IMR-90 (cell line): ENCODE results near the gene CORO1C. TPM values are rescaled to one million over a fixed set of nuclear protein-coding genes. Genes with fewer than 3 reads are reported as not detected.

ENCODE experiments used
- ATAC-seq: fragments of 200-7000 bp; cut with Tn5 transposase; 2 replicates; pipeline ENCODE4 v1.9.1; 2020; ENCODE audit warnings: low read depth, mild to moderate bottlenecking, moderate library complexity
- BruUV-seq: library from RNA; stranded (reverse); fragments of 400-500 nt; replicated peaks from 2 replicates; lab custom pipeline; 2021; lab: Mats Ljungman, UMichigan
- CTCF ChIA-PET: fragments of 300-600 bp; formaldehyde crosslinking; extraction: SDS; loops from one replicate; lab custom pipeline; 2021; ENCODE audit warnings: antibody characterized with exemption; lab: Yijun Ruan, JAX
- POLR2A ChIA-PET: fragments of 300-600 bp; sonication (Branson Sonifier 250); formaldehyde crosslinking; loops from one replicate; lab custom pipeline; 2022; ENCODE audit warnings: antibody characterized with exemption; ENCODE audit not compliant: unreplicated experiment; lab: Charles Lee
- DNase-seq: peaks from one replicate; pipeline ENCODE4 v3.0.0; 2013
- H2AFZ ChIP-seq: replicated peaks from 2 replicates; pipeline ENCODE3; 2013; ENCODE audit warnings: low read length, mild to moderate bottlenecking; ENCODE audit not compliant: poor library complexity
- H2AK5ac ChIP-seq: 2 replicates; pipeline ENCODE4 v1.6.1; 2013; ENCODE audit warnings: low read depth, low read length, inconsistent platforms
- H2AK9ac ChIP-seq: replicated peaks from 2 replicates; pipeline ENCODE3; 2013; ENCODE audit warnings: mild to moderate bottlenecking, low read depth, low read length, moderate library complexity; ENCODE audit not compliant: poor library complexity
- H2BK120ac ChIP-seq: 2 replicates; pipeline ENCODE4 v1.6.1; 2013; ENCODE audit warnings: low read depth, low read length, inconsistent platforms
- H2BK15ac ChIP-seq: 3 replicates; pipeline ENCODE4 v1.6.1; 2013; ENCODE audit warnings: low read depth, low read length, inconsistent platforms
- H2BK20ac ChIP-seq: 2 replicates; pipeline ENCODE4 v1.6.1; 2013; ENCODE audit warnings: low read depth, mild to moderate bottlenecking, inconsistent platforms, low read length, moderate library complexity
- H2BK5ac ChIP-seq: 2 replicates; pipeline ENCODE4 v1.6.1; 2013; ENCODE audit warnings: mild to moderate bottlenecking, low read depth, low read length, inconsistent platforms; ENCODE audit not compliant: poor library complexity, severe bottlenecking
- H3K14ac ChIP-seq: replicated peaks from 2 replicates; pipeline ENCODE4 v1.6.1; 2013; ENCODE audit warnings: low read depth, low read length, inconsistent platforms
- H3K18ac ChIP-seq: 2 replicates; pipeline ENCODE4 v1.6.1; 2013; ENCODE audit warnings: low read depth, low read length, control low read depth
- H3K23ac ChIP-seq: 2 replicates; pipeline ENCODE4 v1.6.1; 2013; ENCODE audit warnings: low read depth, low read length, inconsistent platforms
- H3K27ac ChIP-seq: 2 replicates; pipeline ENCODE4 v1.5.1; 2013; ENCODE audit warnings: mild to moderate bottlenecking, control low read depth, low read length; ENCODE audit not compliant: insufficient read depth
- H3K27me3 ChIP-seq: 2 replicates; pipeline ENCODE4 v1.6.1; 2013; ENCODE audit warnings: low read length; ENCODE audit not compliant: control insufficient read depth, insufficient read depth
- H3K36me3 ChIP-seq: 2 replicates; pipeline ENCODE4 v1.6.1; 2013; ENCODE audit warnings: low read length, mixed read lengths; ENCODE audit not compliant: control insufficient read depth, insufficient read depth
- H3K4ac ChIP-seq: 2 replicates; pipeline ENCODE4 v1.6.1; 2013; ENCODE audit warnings: low read depth, low read length, inconsistent platforms
- H3K4me1 ChIP-seq: 2 replicates; pipeline ENCODE4 v1.6.1; 2013; ENCODE audit warnings: low read length, mixed read lengths; ENCODE audit not compliant: control insufficient read depth, insufficient read depth
- H3K4me2 ChIP-seq: 2 replicates; pipeline ENCODE4 v1.6.1; 2013; ENCODE audit warnings: low read depth, mild to moderate bottlenecking, control low read depth, low read length, moderate library complexity
- H3K4me3 ChIP-seq: 2 replicates; pipeline ENCODE4 v1.5.1; 2013; ENCODE audit warnings: low read depth, mild to moderate bottlenecking, control low read depth, low read length, moderate library complexity; ENCODE audit not compliant: insufficient read depth
- H3K56ac ChIP-seq: 2 replicates; pipeline ENCODE4 v1.6.1; 2013; ENCODE audit warnings: low read length, inconsistent platforms; ENCODE audit not compliant: insufficient read depth; ENCODE audit errors: extremely low read depth
- H3K79me1 ChIP-seq, 2 experiments: 2 replicates each; pipeline ENCODE4 v1.6.1; 2013; ENCODE audit warnings: low read length in 2 of 2, inconsistent platforms in 1 of 2, low read depth in 1 of 2
- H3K9ac ChIP-seq: 2 replicates; pipeline ENCODE4 v1.6.1; 2013; ENCODE audit warnings: low read depth, low read length, control low read depth
- H3K9me1 ChIP-seq: 2 replicates; pipeline ENCODE4 v1.6.1; 2013; ENCODE audit warnings: low read length, inconsistent platforms; ENCODE audit not compliant: insufficient read depth
- H3K9me3 ChIP-seq: 2 replicates; pipeline ENCODE4 v1.6.1; 2013; ENCODE audit warnings: low read length; ENCODE audit not compliant: control insufficient read depth, insufficient read depth
- H4K20me1 ChIP-seq: 2 replicates; pipeline ENCODE4 v1.6.1; 2013; ENCODE audit warnings: low read length, inconsistent platforms; ENCODE audit not compliant: insufficient read depth
- H4K5ac ChIP-seq: 2 replicates; pipeline ENCODE4 v1.6.1; 2013; ENCODE audit warnings: mild to moderate bottlenecking, low read depth, low read length, control low read depth
- H4K8ac ChIP-seq, 2 experiments: 2 replicates each; pipeline ENCODE4 v1.6.1; 2013; ENCODE audit warnings: low read depth in 2 of 2, low read length in 2 of 2, control low read depth in 1 of 2, inconsistent platforms in 1 of 2
- H4K91ac ChIP-seq: 2 replicates; pipeline ENCODE4 v1.6.1; 2013; ENCODE audit warnings: low read depth, low read length, inconsistent platforms; ENCODE audit not compliant: insufficient read depth
- CHD1 ChIP-seq: IDR thresholded peaks from 2 replicates; pipeline ENCODE4 v1.6.1; 2012; ENCODE audit warnings: low read depth, low read length, improper control_type of control experiment
- FOS ChIP-seq: fragments of 150-350 bp; IDR thresholded peaks from 2 replicates; pipeline ENCODE4 v1.6.1; 2016; ENCODE audit warnings: low read depth, low read length
- RFX5 ChIP-seq: IDR thresholded peaks from 2 replicates; pipeline ENCODE4 v1.8.0; 2012; ENCODE audit warnings: low read depth, mild to moderate bottlenecking, low read length, moderate library complexity
- WGBS, 2 experiments: methylation state at CpG; one replicate each; pipeline versions ENCODE4 v1.1.5 to v1.1.7; 2013; ENCODE audit warnings: missing lambda C conversion rate in 2 of 2; ENCODE audit not compliant: insufficient read length in 1 of 2; ENCODE audit errors: extremely low coverage in 2 of 2; 5-methylcytosine and 5-hydroxymethylcytosine counted together
- dilution Hi-C: fragments of 300-500 bp; cut with HindIII; formaldehyde crosslinking; loops from one replicate; pipeline ENCODE4 v1.14.3; 2018; ENCODE audit warnings: low sequenced_read_pairs; ENCODE audit not compliant: unreplicated experiment
- in situ Hi-C: fragments of 300-500 bp; cut with MboI; formaldehyde crosslinking; loops from 3 replicates; pipeline ENCODE4 v1.14.3; 2019; ENCODE audit warnings: low sequenced_read_pairs, inconsistent platforms, mixed read lengths
- intact Hi-C: fragments of 100-400 bp; cut with micrococcal nuclease; formaldehyde crosslinking; loops from 2 replicates; pipeline ENCODE4 v1.10.0; 2022
- polyA plus RNA-seq, 3 experiments: library from polyadenylated mRNA; depleted of rRNA; stranded (reverse); fragments of >200 nt; gene quantifications; 2 replicates each; pipeline ENCODE4 v1.2.3, GENCODE V29; 2012; ENCODE audit warnings: low replicate concordance in 1 of 3
- total RNA-seq: library from RNA; depleted of rRNA; stranded (reverse); fragments of >200 nt; gene quantifications from 2 replicates; pipeline ENCODE4 v1.2.3, GENCODE V29; 2012
- TF ChIP-seq, protein P1 (sequence below): fragments of 150-350 bp; IDR thresholded peaks from 2 replicates; pipeline ENCODE4 v1.6.1; 2017; ENCODE audit warnings: mild to moderate bottlenecking, antibody characterized with exemption, low read length, low read depth
- TF ChIP-seq, protein P2 (sequence below): conservative IDR thresholded peaks from 2 replicates; pipeline ENCODE4 v1.5.1; 2012; ENCODE audit warnings: mild to moderate bottlenecking, low read depth, low read length, improper control_type of control experiment

The CORO1C gene
- total and polyA plus RNA-seq, 2 of the 4 experiments (the other 2 are of a cell fraction), result 675 to 1,100 TPM

DNA sequence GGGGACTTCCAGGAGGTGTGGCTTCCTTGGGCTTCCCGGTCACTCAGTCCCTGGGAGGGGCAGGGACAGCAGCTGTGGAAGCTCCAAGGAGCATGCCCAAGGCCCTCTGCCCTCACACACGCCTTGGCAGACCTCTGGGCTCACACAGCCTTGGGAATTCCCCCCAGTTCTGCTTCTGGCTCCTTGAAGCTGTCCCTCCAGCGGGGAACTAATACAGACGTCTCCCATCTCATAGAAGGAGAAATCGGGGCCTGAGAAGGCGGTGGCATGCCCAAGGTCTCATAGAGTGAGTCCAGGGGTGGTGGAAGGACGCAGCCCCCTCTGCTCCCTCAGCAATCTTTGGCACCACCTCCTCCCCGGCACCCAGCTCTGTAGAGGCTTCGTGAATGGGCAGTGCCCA, 117.8 kb downstream of the CORO1C start:
- no peaks in the 10 kb centered on the region for H4K20me1 ChIP-seq
- H3K56ac ChIP-seq, result no peak overlapping the region
- 20% methylated on average over 1 of the region's 9 CpGs; no CpG with 5 or more reads in 1 of the 2 experiments for WGBS, 2 experiments
- no peak overlapping the region for H2AK9ac ChIP-seq
- H3K9me3 ChIP-seq, result peaks cover 3% of the 10 kb centered on the region; the same call in 1 of the 2 replicates
- no peak overlapping the region for H3K4me2 ChIP-seq
- no peaks in the 10 kb centered on the region for H3K36me3 ChIP-seq
- ChIA-PET POLR2A (no interaction called here), CTCF (interaction anchor here (0.6 kb wide), 1 partner anchor 40 kb away, joined by 8 read pairs; no protein-coding TSS in a partner anchor)
- dilution Hi-C loops (no loop called here), intact Hi-C loops (no loop called here), in situ Hi-C loops (no loop called here)
- peak overlapping the region; percentile 5; the same call in 1 of the 2 replicates for H2AK5ac ChIP-seq
- no peak overlapping the region for H2AFZ ChIP-seq
- no peak overlapping the region for H2BK20ac ChIP-seq
- no peak overlapping the region for H3K23ac ChIP-seq
- no peak overlapping the region for H4K8ac ChIP-seq
- H3K9me1 ChIP-seq, result peaks cover 6% of the 10 kb centered on the region; the same call in 1 of the 2 replicates
- peaks cover 15% of the 10 kb centered on the region for H3K4me1 ChIP-seq
- H3K14ac ChIP-seq, result no peak overlapping the region
- H3K9ac ChIP-seq, result no peak overlapping the region
- peak overlapping the region; percentile 5; the same call in 1 of the 2 replicates for H2BK120ac ChIP-seq
- no peak overlapping the region for H4K91ac ChIP-seq
- H2BK5ac ChIP-seq, result no peak overlapping the region
- H3K4ac ChIP-seq, result peak overlapping the region; percentile 2; the same call in 1 of the 2 replicates
- TF ChIP-seq, protein P1, sequence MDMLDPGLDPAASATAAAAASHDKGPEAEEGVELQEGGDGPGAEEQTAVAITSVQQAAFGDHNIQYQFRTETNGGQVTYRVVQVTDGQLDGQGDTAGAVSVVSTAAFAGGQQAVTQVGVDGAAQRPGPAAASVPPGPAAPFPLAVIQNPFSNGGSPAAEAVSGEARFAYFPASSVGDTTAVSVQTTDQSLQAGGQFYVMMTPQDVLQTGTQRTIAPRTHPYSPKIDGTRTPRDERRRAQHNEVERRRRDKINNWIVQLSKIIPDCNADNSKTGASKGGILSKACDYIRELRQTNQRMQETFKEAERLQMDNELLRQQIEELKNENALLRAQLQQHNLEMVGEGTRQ, result no peak
- TF ChIP-seq FOS (no peak), CHD1 (no peak), RFX5 (no peak)
- TF ChIP-seq, protein P2, sequence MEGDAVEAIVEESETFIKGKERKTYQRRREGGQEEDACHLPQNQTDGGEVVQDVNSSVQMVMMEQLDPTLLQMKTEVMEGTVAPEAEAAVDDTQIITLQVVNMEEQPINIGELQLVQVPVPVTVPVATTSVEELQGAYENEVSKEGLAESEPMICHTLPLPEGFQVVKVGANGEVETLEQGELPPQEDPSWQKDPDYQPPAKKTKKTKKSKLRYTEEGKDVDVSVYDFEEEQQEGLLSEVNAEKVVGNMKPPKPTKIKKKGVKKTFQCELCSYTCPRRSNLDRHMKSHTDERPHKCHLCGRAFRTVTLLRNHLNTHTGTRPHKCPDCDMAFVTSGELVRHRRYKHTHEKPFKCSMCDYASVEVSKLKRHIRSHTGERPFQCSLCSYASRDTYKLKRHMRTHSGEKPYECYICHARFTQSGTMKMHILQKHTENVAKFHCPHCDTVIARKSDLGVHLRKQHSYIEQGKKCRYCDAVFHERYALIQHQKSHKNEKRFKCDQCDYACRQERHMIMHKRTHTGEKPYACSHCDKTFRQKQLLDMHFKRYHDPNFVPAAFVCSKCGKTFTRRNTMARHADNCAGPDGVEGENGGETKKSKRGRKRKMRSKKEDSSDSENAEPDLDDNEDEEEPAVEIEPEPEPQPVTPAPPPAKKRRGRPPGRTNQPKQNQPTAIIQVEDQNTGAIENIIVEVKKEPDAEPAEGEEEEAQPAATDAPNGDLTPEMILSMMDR, result no peak
- peaks cover 0 to 5% of the 10 kb centered on the region in 2 experiments; a peak in 1 of 4 replicates for H3K79me1 ChIP-seq
- H4K5ac ChIP-seq, result no peak overlapping the region
- no peak overlapping the region for H3K27ac ChIP-seq
- DNase-seq (no peak), ATAC-seq (no peak)
- H3K18ac ChIP-seq, result no peak overlapping the region
- no TSS peak for BruUV-seq
- no peak overlapping the region for H2BK15ac ChIP-seq
- no peak overlapping the region for H3K4me3 ChIP-seq
- no peaks in the 10 kb centered on the region for H3K27me3 ChIP-seq
